Fibroblast of gingiva (primary cell): ENCODE results near the gene NARF.

ENCODE experiments used
- DNase-seq: peaks from one replicate; pipeline ENCODE4 v3.0.0-alpha.2; 2011; ENCODE audit warnings: low read depth

Gene NARF

DNA sequence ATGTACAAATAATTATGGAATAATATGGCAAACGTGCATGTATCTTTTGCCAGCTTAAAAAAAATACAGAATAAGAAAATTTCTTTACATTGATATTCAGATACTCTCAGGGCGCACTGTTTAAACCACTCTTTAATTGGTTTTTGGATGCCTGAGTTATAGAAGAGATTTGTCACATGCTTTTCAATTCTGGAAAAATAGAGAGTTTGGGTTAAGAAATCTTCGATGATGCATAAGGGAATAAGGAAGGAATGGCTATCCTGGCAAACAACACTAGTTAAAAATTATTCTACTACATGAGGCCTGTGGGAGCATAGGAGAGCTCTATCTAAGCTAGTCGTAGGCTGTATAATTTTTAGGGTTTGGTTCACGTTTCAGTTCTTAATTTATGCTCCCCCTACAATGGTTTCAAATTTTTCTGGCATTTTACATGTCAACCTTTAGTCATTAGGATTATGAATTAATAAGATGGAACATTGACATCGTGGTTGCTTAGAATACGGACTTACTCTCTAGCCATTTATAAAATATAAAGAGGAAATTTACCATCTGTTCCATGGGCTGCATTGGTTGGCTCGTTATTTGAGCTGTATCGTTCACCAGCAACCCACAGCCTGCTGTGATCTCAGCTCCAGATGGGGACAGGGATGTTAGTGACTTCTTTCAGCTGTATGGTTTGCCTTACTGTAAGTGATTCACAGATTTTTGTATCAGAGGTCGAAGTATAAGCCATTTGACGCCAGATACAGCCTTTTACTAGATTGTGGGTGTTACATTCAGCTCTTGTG, 15.9 kb downstream of the NARF start:
- no peak for DNase-seq

DNA sequence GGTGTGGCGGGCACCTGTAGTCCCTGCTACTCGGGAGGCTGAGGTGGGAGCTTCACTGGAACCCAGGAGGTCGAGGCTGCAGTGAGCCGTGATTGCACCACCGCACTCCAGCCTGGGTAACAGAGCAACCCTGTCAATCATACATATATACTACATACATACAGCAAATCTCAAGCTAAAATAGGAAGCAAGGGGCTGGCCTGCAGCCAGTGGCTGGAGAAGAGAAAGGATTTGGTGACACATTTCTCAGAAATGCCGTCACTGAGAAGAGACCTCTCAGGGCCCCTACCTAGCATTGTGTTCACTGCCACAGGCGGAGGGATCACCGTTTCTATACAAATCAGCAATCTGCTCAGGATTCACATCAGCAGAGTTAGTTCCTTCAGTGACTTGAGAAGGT, 16.9 kb downstream of the NARF start:
- DNase-seq, result no peak

GRCh38 chr17:82477934-82478333, 19.4 kb downstream of the NARF start:
- no peak for DNase-seq

GRCh38 chr17:82479602-82480001, 21.1 kb downstream of the NARF start:
- DNase-seq, result no peak

DNA sequence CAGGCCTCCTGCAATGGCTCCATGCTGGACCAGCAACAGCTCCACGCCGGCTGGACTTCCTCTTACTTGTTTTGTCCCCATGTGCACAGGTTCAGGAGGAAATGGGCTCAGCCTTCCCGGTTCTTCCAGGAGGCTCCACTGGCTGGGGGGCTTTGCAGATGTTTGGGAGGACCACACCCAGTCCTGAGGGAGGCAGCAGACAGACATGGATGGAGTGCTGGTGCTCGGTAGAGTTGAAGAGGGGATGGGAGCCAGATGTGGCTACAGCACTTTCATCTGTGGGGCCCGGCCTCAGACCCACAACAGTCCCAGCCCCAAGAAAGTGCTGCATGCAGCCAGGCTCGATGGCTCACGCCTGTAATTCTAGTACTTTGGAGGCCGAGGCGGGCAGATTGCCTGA, 21.8 kb downstream of the NARF start:
- no peak for DNase-seq

- no peak for DNase-seq
These were observed 24.7 kb downstream of the NARF start for GRCh38 chr17:82483204-82483660.

DNA sequence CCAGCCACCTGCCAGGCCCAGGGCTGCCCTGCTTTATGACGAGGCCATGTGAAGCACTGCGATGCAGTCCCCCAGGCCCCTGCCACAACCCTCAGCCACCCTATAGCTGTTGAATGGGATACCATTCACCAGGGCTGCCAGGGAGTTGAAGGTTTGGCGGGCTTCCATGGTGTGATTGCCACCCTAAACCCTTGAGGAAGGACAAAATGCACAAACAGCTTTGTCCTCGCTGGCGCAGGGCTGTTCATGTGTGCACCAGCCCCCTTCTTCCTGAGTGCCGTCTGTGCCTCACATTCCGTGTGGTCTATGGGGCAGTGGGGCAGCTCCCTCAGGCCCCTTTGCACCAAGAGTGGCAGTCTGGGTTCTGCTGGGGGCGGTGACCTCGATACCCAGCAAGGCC, 25.3 kb downstream of the NARF start:
- no peak for DNase-seq

DNA sequence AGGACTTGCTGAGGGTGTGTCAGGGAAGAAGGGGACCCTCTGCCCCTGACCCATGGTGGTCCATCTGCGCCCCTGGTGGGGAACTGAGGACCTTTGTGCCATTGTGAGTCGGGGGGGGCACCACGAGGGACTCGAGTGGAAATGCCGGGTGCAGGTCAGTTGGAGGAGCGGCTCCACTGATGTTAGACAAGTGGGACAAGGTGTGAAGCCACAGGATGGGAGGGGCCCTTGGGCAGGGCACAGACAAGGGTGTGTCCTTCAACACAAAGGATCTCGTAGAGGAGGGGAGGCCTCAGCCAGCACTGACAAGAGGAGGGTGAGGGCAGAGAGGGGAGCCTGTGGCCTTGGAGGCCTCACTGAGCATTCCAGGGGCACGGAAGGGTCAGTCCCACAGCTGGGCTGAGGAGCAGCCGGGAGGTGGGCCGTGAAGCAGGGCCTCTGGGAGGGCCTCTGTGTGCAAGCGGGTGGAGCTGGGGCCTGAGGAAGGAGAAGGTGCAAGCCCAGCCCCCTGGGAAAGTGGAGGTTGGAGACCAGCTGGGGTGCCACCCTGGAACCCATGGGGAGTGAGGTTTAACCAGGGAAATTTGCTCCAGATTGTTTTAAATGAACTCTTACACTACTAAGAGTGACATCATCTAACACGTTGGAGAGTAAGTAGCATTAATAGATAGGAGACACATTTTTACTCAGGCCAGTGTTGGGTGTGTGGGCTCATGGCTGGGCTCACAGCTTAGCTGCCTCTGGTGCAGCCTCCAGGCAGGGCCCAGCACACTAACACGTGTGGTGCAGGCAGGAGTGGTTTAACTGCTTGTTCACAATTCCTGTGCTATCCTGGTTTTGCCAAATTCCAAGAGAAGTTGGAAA, 27.9 kb downstream of the NARF start:
- DNase-seq, result no peak

DNA sequence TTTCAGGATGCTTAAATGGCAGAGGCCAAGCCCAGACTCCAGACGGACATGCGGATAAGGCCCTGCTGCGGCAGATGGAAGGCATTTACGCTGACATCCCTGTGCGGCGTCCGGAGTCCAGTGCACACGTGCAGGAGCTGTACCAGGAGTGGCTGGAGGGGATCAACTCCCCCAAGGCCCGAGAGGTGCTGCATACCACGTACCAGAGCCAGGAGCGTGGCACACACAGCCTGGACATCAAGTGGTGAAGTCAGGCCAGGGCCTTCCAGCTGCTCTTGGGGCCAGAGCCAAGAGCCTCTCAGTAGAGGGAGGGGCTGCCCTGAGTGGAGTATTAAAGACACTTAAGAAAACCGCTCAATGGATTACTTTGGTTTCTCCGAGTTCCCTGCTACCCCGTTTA, 29.4 kb downstream of the NARF start:
- DNase-seq, result no peak

GRCh38 chr17:82489117-82489516, 30.6 kb downstream of the NARF start:
- DNase-seq, result peak; percentile 86

DNA sequence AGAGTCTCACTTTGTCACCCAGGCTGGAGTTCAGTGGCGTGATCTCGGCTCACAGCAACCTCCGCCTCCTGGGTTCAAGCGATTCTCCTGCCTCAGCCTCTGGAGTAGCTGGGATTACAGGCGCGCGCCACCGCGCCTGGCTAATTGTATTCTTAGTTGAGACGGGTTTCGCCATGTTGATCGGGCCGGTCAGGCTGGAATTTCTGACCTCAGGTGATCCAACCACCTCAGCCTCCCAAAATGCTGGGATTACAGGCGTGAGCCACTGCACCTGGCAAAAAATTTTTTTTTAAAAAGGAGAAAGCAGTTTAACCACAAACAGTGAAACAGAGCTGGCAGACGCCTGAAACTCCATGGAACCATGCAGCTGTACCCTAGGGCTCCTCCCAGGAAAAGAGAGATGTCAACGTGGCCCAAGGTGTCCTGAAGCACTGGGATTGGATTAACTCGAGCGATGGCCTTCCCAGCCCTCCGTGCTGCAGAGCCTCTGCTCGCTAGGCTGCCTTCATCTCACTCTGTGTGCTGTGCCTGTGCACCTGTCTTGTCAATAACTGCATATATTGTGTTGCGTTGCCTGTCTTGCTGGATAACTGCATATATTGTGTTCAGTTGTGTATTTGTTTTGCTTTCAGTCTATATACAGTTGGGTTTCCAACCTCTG, 31.4 kb downstream of the NARF start:
- DNase-seq, result no peak

GRCh38 chr17:82490512-82491195, 32.1 kb downstream of the NARF start:
- DNase-seq, result no peak

GRCh38 chr17:82491196-82491530, 32.6 kb downstream of the NARF start:
- DNase-seq, result no peak

DNA sequence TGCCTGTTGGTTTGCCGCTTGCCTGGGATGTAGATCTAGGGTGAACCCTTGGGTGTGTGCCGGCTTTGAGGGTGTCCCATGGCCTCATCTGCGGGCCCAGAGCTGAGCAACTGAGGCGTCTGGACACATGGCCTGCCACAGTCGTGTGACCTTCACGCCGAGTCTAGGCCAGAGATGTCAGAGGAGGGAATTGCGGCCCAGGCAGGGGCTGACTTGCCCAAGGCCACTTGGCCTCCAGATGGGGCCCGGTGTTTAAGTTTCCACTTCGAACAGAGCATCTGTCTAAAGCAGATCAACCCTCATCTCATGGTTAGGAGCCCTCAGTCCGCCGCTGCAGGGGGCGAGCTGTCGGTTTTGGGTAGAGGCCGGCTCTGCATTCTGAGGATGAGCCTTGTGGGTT, 33.0 kb downstream of the NARF start:
- DNase-seq, result no peak

DNA sequence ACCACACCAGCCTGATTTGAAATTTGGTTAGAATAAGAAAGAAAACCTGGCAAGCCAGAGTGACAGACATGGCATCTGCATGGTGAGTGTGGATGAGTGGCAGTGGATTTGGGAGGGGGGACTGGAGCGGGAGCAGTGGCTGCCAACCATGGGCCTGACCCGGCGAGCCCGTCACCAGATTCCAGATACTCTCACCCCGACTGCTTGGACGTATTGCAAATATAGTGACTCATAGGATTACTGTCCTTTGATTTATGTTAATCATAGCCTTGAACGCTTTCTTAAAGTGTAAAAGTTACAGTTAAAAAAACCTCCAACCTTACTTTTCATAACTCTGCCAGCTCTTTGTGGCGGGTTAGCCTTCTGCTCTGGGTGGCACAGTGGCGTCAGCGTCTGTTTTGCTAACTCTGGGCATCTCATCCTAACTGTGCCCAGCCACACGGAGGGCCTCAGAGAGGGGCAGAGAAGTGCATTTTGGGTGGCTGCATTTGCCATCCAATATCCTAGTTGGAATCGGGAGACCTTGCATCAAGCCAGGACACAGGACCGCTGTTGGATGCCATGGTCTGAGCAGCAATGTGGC, 34.2 kb downstream of the NARF start:
- DNase-seq, result peak; percentile 58

DNA sequence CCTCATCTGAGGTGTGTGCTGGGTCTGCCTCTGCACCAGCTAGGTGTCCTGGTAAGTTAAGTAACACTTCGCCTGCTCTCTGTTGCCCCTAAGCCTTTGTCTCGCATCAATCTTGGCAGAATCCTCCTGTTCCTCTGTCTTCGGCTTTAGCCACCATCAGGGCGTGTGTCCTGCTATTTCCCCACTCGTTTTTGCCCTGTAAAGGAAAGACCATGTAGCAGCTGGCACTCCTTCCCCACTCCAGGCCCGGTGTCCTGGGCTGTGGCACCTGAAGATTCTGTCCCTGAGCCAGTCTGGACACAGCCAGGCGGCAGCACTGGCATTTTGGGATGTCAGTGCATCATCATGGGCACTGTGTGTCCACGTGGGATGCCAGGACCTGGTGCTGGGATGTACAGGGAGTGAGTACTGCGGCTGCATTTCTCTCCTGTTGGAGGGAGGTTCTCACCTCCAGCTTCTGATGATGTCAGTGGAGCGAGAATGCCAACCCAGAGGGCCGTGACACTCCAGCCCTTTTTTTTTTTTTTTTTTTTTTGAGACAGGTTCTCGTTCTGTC, 34.8 kb downstream of the NARF start:
- peak; percentile 12 for DNase-seq

GRCh38 chr17:82494236-82495055, 35.9 kb downstream of the NARF start:
- peak; percentile 98 for DNase-seq

GRCh38 chr17:82495844-82496528, 37.4 kb downstream of the NARF start:
- no peak for DNase-seq

- DNase-seq, result peak; percentile 89
These were observed 38.2 kb downstream of the NARF start for GRCh38 chr17:82496529-82497434.
